CD4-positive, alpha-beta T cell treated with Interferon alpha-2 for 1 hour (primary cell): ENCODE data around the gene VMAC.
A peak's percentile ranks its signal among the peaks of the same experiment; 100 is the strongest.

Source experiments
- DNase-seq, 2 donors: peaks; one replicate each; pipeline ENCODE4 v3.0.0-alpha.2; 2020 to 2022

Gene VMAC

DNA sequence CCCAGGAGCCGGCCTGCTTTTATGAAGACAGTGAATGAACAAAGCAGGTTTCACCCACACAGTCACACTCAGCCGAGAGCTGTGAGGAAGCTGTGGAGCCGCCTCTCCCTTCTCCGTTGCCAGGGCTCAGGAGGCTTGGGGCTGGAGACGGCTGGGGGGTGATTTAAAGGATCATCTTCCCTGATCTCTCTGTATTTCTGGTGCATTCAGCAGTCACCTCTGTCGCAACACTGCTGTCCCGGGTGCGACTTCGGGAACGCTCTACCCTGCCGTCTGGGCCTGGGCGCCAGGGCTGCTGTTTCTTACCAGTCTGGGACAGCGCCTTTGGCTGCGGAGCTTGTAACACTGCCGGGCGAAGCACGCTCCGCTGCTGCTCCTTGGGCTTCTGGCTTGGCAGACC, 27.5 kb downstream of the VMAC start:
- no peak for DNase-seq

DNA sequence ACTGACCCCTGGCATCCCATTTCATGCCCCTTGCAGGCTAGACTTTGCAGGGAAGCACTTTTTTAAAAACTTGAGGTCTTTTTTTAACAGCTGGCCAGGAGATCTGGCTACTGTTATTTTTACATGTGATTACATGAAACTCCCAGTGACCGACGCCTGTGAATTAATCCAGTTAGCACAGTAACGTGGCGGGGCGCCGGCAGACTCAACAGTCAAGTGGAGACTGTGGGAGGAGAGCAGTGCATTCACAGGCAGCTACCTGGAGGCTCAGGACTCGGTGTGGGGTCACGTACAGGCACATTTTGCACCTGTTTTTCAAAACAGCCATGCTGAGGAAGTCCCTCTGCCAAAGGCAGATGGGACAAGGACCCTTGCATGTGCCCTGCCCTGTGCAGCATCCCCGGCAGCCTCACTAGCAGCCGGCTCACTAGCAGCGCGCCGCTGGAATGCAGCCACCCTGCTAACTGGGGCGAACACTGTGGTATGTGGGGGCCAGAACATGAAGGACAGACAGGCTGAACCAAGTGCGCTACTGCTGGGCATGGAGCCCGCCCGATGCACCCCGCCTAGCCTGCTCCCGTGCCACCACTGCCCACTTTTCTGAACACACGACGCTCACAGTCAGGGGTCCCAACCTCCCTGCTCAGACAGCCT, 28.1 kb downstream of the VMAC start:
- no peak for DNase-seq

DNA sequence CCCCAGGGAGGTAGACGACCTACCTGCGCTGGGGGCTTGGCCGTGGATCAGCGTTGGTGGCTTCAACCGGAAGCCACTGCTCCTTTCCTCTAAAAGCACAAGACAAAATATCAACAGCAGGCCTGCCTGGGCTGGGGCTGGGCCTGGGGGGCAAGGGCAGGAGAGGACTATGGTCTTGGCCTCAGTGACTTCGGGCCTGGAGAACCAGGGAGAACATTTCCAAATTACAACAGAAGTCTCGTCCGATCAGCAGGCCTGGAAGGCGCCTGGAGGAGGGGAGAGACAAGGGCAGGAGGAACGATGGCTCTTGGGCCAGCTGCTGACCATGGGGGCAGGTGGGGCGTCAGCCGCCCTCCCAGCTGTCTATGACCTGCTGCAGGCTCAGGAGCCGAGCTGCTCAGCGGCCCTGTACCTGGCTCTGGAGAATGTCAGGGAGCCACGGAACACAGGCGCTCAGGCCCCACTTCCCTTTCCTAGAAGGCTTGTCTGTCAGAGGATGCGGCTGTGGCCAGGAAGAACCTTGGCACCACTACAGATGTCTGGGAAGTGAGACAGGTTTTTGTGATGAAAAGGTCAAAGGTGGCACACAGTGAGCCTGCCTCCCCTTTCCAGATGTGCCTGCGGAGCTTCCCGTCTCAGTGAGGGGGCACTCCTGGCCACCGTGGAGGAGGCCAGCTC, 28.9 kb downstream of the VMAC start:
- no peak for DNase-seq

DNA sequence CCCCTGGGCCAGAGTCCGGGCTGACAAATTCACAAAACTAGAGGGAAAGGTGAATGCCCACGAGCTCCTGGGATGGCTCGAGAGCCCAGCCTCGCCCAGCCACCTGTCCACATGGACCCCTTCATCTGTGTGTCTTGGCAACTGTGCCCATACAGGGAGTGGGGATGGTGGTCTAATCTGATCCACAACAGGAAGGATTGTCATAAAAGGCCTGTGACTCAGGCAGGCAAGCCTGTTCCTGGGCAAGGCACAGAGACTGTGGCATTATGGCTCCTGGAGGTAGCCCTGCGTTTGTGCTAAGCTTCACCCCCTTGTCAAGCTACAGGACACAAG, 29.4 kb downstream of the VMAC start:
- no peak for DNase-seq

DNA sequence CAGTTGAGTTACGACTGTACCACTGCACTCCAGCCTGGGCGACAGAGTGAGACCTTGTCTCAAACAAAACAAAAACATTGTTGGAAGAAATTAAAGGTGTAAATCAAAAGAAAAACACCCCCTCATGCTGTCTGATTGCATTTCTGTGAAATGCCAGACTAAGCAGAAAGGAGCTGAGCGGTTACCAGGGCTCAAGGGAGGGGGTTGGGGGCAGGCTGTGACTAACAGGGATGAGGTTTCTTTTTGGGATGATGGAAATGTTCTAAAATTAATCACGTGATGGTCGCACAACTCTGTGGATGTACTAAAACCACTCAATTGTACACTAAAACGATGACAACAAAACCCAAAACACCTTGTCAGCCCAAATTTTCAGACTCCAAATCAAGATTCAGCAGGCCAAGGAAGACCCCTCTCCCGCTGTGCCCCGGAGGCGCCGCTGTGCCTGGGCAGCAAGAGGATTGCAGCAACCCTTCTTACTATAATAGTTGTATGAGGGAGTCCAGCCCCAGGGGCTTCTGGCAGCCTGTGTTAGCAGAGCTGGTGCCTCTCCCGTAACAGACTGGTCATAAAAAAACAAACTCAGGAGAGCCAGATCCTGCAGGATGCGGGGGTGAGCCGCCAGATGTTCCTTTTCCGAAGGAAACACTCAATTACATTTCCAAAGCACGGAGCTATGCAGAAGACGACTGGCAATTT, 30.3 kb downstream of the VMAC start:
- no peak for DNase-seq

DNA sequence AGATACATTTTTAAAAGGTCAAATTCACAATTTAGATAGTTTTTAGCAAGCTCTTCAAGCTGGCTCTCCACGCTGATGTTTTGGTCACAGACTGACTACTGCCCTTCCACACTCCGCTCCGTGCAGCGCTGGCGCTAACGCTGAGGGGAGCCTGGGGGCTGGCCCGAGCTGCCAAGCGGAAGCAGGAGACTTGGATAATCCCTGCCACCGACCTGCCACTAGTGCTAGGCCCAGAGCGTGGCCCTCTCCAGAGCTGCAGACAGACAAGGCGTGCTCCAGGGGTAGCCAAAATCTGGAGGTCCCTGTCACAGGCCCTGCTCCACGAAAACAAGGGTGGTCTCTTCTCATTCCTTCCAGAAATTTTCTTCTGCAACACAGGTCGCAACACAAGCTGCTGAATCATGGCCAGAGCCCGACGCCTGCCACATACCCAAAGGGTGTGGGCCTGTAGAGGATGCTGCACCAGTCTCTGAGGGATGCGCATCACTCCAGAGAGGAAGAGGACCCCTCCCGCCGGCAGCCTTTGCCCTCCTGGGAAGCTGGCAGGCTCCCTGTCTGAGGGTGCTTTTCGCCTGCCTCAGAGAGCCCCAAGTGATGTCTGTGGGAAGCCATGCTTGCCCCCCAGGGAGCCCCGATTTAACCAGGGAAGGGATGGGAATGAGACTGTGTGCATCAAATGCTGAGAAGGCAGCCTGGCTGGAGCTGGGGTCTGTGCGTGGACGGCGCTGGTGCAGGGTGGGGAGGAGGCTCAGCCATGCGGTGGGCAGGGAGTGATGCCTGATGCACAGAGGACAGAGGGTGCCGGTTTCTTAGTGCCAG, 31.0 kb downstream of the VMAC start:
- no peak for DNase-seq

DNA sequence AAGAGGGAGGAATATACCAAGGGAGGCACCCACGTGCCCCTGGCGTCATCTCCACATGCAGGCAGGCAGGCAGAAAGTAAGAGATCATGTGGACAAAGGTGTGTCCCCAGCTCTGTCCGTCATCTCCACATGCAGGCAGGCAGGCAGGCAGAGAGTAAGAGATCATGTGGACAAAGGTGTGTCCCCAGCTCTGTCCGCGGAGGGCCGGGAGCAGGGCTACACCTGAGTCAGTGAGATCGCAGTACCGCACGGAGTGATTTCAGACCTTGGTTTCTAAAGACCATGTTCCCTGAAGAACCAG, 31.6 kb downstream of the VMAC start:
- DNase-seq = no peak

DNA sequence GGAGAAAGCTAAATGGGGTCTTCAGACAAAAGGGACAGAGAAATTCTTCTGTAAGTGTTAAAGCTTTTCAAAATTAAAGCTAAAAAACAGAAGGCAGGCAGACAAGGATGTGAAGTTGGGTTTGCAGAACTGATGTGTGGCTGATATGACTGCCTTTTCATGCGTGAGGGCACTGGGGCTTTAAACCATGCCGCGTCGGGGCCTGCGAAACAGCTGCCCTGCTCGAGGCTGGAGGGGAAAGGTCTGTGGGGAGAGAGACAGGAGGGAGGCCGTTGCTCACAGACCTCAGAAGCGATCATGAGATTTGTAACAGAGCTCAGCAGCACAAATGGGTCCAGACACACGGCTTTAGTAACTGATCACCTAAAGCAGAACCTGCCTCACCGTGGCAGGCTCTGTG, 32.9 kb downstream of the VMAC start:
- no peak for DNase-seq

DNA sequence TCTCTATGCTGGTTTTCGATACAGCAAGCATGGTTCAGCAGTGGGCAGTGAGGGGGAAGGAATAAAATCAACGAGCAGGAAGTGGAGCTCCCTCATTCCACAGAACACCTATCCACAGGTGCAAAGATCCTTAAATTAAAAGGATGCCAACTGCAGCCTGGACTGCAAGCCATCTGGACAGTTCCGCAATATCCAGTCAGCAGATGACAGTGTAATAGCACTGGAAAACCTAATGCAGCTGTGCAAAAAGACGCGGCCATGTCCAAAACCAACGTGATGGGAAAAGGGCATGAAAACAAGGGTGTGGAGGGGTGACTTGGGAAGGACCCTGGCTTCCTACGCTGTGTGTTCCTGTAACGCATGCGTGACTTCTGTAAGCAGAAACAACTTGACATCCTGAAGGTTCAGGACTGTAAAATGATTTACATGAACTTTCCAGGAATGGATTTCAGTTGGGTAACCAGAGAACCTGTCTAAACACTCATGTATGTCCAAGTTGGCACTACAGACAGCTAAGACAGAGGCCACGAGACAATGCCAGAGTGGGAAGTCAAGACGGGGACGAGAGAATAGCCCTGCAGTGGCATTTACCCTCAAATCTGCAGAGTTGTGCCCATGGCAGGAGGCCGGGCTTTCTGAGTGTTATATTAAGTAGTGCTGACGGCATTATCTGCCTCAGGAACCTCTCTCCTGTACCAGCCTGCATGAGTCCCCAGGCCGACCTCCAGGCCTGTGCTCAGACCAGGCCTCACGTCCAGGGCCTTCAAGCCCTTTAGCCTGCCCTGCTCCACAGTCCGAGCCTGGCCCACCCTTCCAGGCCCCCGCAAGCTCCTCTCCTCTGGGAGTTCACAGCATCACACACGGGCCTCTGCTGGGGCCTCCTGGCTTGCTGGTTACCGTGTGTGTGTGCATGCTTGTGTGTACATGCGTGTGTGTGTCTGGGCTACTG, 35.9 kb downstream of the VMAC start:
- DNase-seq = no peak

DNA sequence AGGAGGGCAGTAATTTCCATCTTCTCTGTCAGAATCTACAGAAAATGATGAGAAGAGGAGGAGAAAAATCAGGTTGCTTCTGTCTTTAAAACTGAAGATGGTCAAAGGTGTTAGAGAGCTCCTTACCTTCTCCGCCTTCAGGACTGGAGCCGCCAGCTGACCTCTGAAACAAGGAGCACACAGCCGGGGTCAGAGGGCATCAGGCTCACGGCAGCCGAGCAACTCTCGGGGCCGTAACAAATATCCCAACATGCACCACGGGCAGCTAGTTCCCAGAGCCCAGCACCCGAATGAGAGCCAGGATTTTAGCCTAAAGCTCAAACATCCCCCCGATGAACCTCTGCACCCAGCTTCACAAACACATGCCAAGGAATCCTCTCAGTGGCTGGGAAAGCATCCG, 37.0 kb downstream of the VMAC start:
- DNase-seq = no peak

DNA sequence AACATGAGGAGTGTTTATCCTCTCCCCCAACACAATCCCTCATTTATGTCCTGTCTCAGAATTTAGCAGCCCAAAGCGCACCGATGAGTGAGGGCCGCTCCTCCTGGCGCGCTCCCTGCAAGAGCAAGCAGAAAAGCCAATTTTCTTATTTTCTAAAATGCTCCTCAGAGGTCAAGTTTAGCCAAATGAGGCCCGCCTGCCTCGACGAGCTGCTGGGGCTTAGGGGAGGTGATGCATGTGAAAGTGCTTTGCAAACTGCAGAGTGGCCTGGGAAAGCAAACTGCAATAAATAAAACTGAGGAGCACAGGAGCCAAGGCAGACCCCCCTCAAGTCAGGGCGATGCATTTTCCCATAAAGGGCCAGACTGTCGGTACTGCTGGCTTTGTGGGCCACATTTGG, 38.4 kb downstream of the VMAC start:
- no peak for DNase-seq

DNA sequence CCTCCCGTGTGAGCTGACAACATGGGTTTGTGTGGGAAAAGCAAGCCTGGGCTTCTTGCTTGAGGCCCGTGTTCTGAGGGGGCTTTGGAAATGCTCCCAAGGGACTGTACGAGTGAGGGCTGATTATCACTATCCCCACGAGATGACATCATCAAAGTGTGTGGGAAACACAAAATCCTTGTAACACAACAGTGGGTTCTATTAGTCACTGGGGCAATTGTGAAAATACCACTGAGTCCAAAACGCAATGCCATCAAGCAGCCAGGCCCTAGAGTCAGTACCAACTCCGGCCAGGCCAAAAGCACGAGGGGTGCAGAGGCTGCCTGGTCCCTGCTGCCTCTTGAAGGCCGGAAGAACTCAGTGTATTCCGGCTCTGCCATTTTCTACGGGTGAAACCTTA, 39.0 kb downstream of the VMAC start:
- no peak for DNase-seq

DNA sequence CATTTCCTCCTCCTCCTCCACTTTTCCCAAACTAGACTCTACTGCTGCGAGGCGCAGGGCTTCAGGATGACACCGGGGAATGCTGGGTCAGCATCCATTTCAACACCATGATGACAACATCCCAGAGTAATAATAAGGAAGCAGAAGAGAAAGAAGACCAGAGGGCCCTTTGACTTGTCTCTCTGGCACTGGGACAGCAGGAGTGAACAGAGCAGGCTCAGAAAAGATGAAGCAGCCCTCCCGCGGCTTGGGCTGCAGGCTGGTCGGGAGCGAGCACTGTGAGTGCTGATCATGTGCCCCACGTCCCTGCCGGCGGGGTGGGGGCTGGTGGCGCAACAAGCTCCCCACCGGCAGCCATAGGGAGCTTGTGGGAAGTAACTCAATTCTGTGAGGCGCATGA, 42.8 kb downstream of the VMAC start:
- peak in 1 of 2 donors; percentile 42 for DNase-seq

DNA sequence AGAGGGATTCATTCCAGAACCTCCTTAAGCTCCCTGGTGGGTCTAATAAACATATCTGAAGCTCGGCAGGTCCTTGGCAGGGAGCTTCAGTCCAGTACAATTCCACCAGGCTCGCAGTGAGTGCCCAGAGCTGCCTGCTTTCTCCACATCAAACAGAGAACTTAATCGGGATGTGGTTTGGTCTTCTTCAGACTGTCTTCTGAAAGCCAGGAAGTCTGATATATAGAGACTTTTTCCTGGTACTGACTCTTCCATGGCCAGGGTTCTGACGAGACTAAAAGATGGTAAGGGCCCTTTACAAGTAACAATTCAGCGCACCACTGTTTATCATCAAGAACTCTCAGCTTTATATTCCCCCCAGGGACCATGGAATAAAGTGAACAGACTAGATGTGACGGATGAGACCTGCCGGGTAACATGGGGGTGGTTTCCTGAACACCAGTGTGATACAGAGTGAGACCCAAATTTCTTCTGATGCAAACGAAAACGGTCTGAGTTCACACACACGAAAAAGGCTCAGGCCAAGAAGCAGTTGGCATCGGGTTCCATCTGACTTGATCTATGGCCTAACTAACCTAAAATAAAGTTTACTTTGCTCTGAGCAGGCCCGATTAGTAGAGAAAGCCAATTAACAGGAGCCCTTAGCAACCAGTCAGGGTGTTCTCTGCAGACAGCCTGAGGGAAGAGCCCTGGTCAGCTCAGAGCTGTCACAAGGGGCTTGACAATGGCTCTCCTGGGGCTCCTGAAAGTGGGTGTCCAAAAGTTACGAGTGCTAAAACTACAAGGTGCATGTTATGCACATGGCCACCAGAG, 44.3 kb downstream of the VMAC start:
- DNase-seq = peak in 1 of 2 donors; percentile 39

DNA sequence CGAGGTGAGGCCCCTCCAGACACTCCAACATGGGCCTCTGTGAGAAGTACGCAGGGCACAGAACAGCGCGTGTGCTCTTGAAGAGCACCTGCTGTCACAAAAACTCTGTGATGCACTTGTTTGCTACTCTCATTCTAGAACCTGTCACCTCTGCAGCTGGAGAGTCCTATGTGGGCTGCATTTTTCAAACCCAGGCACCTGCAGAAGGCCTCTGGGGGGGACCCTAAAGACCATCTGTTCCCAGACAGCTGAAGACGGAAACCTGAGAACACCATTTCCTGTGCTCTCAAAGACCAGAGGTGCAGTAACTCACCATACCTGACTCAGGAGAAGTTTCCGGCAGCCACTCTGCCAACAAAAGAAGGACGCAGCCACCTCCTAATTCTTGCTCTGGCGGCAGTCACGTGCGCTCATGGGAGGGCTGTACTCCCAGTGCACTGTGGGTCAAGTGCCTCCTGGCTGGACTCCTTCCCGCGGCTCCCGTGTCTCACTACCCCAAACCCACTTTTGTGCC, 45.2 kb downstream of the VMAC start:
- peak in 1 of 2 donors; percentile 46 for DNase-seq

DNA sequence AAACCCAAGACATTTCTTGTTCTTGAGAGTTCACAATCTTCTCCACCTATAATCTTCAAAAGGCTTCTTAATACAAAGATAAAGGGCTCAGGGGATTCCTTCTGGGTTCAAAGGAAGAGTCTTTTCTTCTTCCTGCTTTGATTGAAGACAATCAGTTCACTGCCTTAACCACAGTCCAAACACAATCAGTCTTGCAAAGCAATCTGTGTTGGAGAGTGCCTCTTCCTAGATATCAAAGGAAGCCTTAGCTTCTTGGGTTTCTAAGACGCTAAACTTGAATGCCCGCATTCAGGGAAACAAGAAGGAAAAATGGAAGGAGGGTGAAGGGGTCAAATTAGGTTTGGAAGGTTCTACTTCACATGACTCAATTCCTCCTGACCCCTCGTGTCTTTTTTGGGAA, 46.1 kb downstream of the VMAC start:
- DNase-seq = peak in 1 of 2 donors; percentile 26

DNA sequence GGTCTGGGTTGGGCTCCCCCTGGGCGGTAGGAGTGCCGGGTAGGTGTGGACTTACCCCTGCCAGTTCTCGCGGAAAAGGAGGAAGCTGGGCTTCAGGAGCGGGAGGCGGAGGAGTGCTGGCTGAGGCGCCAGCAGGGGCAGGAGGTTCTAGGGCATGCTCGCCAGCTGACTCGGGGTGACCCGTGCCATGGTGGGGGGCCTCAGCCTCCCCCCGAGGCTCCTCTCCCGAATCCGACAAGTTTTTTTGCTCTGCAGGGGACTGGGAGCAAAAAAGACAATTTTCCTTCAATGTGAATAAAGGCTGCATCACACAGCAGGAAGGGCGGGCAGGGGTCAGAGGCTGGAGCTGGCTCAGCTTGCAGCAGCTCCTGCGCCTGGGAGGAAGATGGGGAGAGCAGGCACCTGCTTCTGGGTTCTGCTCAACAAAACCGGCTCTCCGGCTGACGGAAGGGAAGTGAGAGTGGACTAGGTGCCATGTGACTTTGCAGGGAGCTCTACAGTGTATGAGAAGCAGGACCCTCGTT, 46.7 kb downstream of the VMAC start:
- no peak for DNase-seq

DNA sequence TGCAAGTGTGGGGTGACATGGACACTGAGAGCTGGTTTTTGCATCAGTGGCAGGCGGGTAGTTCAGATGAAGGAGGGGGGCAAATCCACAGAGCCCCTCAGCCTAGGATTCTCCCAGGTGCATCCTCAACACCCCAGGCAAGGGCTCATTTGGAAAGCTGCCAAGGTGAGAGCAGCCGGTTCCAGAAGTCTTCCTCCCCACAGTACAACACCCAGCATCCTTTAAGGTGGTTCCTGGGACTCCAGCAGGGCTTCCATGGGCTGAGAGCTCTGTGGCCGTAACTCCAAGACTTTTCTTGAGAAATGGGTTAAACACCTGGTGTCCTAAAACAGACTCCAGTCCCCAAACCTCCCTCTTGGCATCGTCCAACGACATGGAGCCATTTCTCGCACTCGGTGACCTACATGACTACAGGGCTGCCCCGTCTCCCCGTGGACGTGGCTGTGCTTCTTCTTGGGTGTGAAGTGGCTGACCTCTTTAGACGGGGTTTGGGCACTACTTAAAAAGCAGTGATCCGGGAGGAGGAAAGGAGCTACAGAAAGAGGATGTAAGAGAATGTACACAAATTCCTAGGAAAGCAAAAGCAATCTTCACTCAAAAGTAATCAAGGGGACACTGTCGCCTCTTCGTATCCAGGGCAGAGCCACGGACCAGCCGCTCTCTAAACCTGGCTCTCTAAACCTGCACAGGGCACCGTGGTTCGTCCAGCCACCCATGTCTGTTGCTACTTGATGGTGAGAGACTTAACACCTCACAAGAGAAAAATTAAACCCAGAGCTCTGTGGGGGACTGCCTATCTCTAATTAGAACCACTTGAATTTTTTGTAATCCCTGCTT, 47.7 kb downstream of the VMAC start:
- no peak for DNase-seq

DNA sequence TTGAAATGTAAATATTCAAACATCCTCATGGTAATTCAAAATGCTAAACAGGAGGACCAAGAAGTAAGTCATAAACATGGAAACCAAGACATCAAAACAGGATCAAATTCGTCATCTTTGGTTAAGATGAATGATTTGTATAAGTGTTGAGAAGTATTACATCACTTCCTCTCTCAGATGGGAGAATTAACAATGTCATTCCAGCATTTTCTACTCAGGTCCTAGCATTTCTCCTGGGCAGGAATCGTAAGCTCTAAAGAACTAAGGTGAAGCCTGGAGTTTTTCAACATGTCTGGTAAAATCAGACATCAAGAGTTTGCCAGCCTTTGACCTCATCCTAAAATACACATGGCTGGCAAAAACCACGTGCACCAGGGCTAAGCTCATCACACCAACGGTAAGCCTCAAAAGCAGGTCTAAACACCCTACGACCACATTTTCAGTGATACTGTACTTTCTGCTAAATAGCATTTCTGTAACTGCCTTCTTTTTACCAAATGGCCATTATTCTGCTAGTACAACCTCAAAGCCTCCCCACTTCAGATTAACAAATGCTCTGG, 48.4 kb downstream of the VMAC start:
- no peak for DNase-seq

DNA sequence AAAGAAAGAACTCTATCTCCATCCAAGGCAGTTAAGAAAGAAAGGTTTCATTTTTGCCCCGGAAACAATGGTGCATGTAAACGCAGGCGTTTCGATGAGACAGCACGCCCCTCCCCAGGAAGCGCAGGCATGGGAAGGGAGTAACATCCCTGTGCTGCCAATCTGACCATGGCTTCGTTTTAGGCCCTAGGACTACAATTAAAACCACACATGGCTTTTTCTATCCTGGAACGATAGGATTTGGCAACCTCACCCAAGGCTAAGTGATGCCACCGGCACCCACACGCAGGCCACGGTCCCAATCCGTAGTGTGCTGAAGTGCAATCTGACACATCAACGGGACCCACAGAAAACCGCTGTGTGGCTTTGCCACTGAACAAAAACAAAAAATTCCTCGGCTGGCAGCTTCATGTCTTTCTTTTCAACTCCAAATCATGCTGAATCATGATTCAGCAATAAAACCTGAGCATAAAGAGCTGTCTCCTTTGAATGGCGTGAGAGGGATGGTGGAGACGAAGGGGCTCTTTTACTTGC, 49.1 kb downstream of the VMAC start:
- peak in 1 of 2 donors; percentile 25 for DNase-seq
